Hepatocyte (in vitro differentiated cells): ENCODE results near the gene IL5.

Experiments
- CTCF ChIP-seq: fragments of 200-600 bp; sonication (generic); IDR thresholded peaks from 2 replicates; pipeline ENCODE4 v1.5.1; 2016; ENCODE audit warnings: antibody characterized with exemption, mild to moderate bottlenecking; ENCODE audit not compliant: poor library complexity
- EZH2 ChIP-seq: fragments of 200-600 bp; sonication (generic); IDR thresholded peaks from 2 replicates; pipeline ENCODE4 v1.6.1; 2016; ENCODE audit warnings: antibody characterized with exemption, mild to moderate bottlenecking, borderline replicate concordance
- EZH2phosphoT487 ChIP-seq: fragments of 200-600 bp; sonication (generic); IDR thresholded peaks from one replicate; pipeline ENCODE4 v1.6.1; 2018; ENCODE audit warnings: antibody characterized with exemption, mild to moderate bottlenecking, low read depth, moderate library complexity; ENCODE audit not compliant: unreplicated experiment, severe bottlenecking

- TF ChIP-seq CTCF = no peak
- no peak for TF ChIP-seq EZH2
- TF ChIP-seq EZH2phosphoT487 = no peak
These were observed 13.6 kb upstream of the IL5 start, which contains the start of gene RAD50 for GRCh38 chr5:132556763-132557477.
